ENCODE data around the gene ZNF552.
"Not testable (repeated sequence)": the region's sequence is repeated elsewhere in the genome, so short reads cannot be mapped to it uniquely, and the experiment has no call there.

Gene ZNF552

GRCh38 chr19:57814505-57815246 lies at the start of gene ZNF552:
Gene ZNF552 (minus strand): TSS chr19:57814913. CDS start chr19:57814743, 170 bp downstream.
- peak within 1 kb of the TSS; percentile 92 for H3K4me3 ChIP-seq (ENCODE audit: insufficient read length, low read depth)
- H3K9me3 ChIP-seq (ENCODE audit: insufficient read depth, low read length): no peaks in the 10 kb centered on the region
- H3K4me1 ChIP-seq (ENCODE audit: insufficient read depth, insufficient read length): peaks cover 2% of the 10 kb centered on the region
- DNase-seq (ENCODE audit: low read depth, low spot score): peak; percentile 86
- no peak for TF ChIP-seq SUZ12 (IDR thresholded peaks at IDR 0.05; ENCODE audit: extremely low read depth, insufficient read depth, insufficient read length)
- no peak for TF ChIP-seq YY1 (IDR thresholded peaks at IDR 0.05; ENCODE audit: insufficient read depth, insufficient read length)
- TF ChIP-seq ZNF274 (IDR thresholded peaks at IDR 0.05; ENCODE audit: low read depth, low read length): no peak
- H3K36me3 ChIP-seq (ENCODE audit: insufficient read depth, insufficient read length, low read length): peaks cover 21% of the 10 kb centered on the region
- H3K27me3 ChIP-seq (ENCODE audit: insufficient read depth, insufficient read length): no peaks in the 10 kb centered on the region
- H3K9ac ChIP-seq (ENCODE audit: insufficient read length, low read depth): peak within 1 kb of the TSS; percentile 98

- H3K9me3 ChIP-seq (ENCODE audit: insufficient read depth, low read length): not testable (repeated sequence)
- peaks cover 53% of the 10 kb centered on the region for H3K36me3 ChIP-seq (ENCODE audit: insufficient read depth, insufficient read length, low read length)
Observed at GRCh38 chr19:57862351-57862750, 47.6 kb upstream of the ZNF552 start.

GRCh38 chr19:57854117-57854516 lies 39.4 kb upstream of the ZNF552 start:
- H3K4me3 ChIP-seq (ENCODE audit: insufficient read length, low read depth); DNase-seq (ENCODE audit: low read depth, low spot score); H3K4me1 ChIP-seq (ENCODE audit: insufficient read depth, insufficient read length); H3K27me3 ChIP-seq (ENCODE audit: insufficient read depth, insufficient read length); H3K9ac ChIP-seq (ENCODE audit: insufficient read length, low read depth); H3K9me3 ChIP-seq (ENCODE audit: insufficient read depth, low read length): not testable (repeated sequence)
- peaks cover 38% of the 10 kb centered on the region for H3K36me3 ChIP-seq (ENCODE audit: insufficient read depth, insufficient read length, low read length)

More at GRCh38 chr19:57862351-57862750, 47.6 kb upstream of the ZNF552 start:
- not testable (repeated sequence) for H3K4me1 ChIP-seq (ENCODE audit: insufficient read depth, insufficient read length); H3K9ac ChIP-seq (ENCODE audit: insufficient read length, low read depth); H3K4me3 ChIP-seq (ENCODE audit: insufficient read length, low read depth); H3K27me3 ChIP-seq (ENCODE audit: insufficient read depth, insufficient read length); DNase-seq (ENCODE audit: low read depth, low spot score)

- not testable (repeated sequence) for H3K4me3 ChIP-seq (ENCODE audit: insufficient read length, low read depth); H3K9me3 ChIP-seq (ENCODE audit: insufficient read depth, low read length); H3K27me3 ChIP-seq (ENCODE audit: insufficient read depth, insufficient read length); H3K4me1 ChIP-seq (ENCODE audit: insufficient read depth, insufficient read length); H3K9ac ChIP-seq (ENCODE audit: insufficient read length, low read depth); DNase-seq (ENCODE audit: low read depth, low spot score)
- peaks cover 35% of the 10 kb centered on the region for H3K36me3 ChIP-seq (ENCODE audit: insufficient read depth, insufficient read length, low read length)
Observed at GRCh38 chr19:57851812-57852603, 37.3 kb upstream of the ZNF552 start.

GRCh38 chr19:57850553-57851017 lies 35.9 kb upstream of the ZNF552 start:
- no peak for TF ChIP-seq YY1 (IDR thresholded peaks at IDR 0.05; ENCODE audit: insufficient read depth, insufficient read length)
- no peak for TF ChIP-seq ZNF274 (IDR thresholded peaks at IDR 0.05; ENCODE audit: low read depth, low read length)
- TF ChIP-seq SUZ12 (IDR thresholded peaks at IDR 0.05; ENCODE audit: extremely low read depth, insufficient read depth, insufficient read length): no peak
- H3K27me3 ChIP-seq (ENCODE audit: insufficient read depth, insufficient read length): no peaks in the 10 kb centered on the region
- DNase-seq (ENCODE audit: low read depth, low spot score): peak; percentile 22

GRCh38 chr19:57849666-57850473 lies 35.2 kb upstream of the ZNF552 start, which contains the start of gene ZNF587:
Gene ZNF587 (plus strand): TSS chr19:57849859. CDS start chr19:57850039, 180 bp downstream.
- Histone ChIP-seq H3K4me3 (ENCODE audit: insufficient read length, low read depth) (peak within 1 kb of the TSS; percentile 71), H3K36me3 (ENCODE audit: insufficient read depth, insufficient read length, low read length) (peaks cover 40% of the 10 kb centered on the region), H3K9ac (ENCODE audit: insufficient read length, low read depth) (peak within 1 kb of the TSS; percentile 93)
- peak; percentile 56 for DNase-seq (ENCODE audit: low read depth, low spot score)
- not testable (repeated sequence) for H3K27me3 ChIP-seq (ENCODE audit: insufficient read depth, insufficient read length); H3K4me1 ChIP-seq (ENCODE audit: insufficient read depth, insufficient read length); H3K9me3 ChIP-seq (ENCODE audit: insufficient read depth, low read length)

More at GRCh38 chr19:57850553-57851017, 35.9 kb upstream of the ZNF552 start:
- peak overlapping the region; percentile 71 for H3K4me3 ChIP-seq (ENCODE audit: insufficient read length, low read depth)
- peak overlapping the region; percentile 93 for H3K9ac ChIP-seq (ENCODE audit: insufficient read length, low read depth)
- H3K4me1 ChIP-seq (ENCODE audit: insufficient read depth, insufficient read length): no peaks in the 10 kb centered on the region
- H3K9me3 ChIP-seq (ENCODE audit: insufficient read depth, low read length): no peaks in the 10 kb centered on the region
- peaks cover 37% of the 10 kb centered on the region for H3K36me3 ChIP-seq (ENCODE audit: insufficient read depth, insufficient read length, low read length)

GRCh38 chr19:57849162-57849665 lies 34.5 kb upstream of the ZNF552 start:
- H3K27me3 ChIP-seq (ENCODE audit: insufficient read depth, insufficient read length); DNase-seq (ENCODE audit: low read depth, low spot score); H3K9ac ChIP-seq (ENCODE audit: insufficient read length, low read depth); H3K9me3 ChIP-seq (ENCODE audit: insufficient read depth, low read length); H3K4me1 ChIP-seq (ENCODE audit: insufficient read depth, insufficient read length): not testable (repeated sequence)
- peak overlapping the region; percentile 71 for H3K4me3 ChIP-seq (ENCODE audit: insufficient read length, low read depth)
- peaks cover 43% of the 10 kb centered on the region for H3K36me3 ChIP-seq (ENCODE audit: insufficient read depth, insufficient read length, low read length)

- H3K27me3 ChIP-seq (ENCODE audit: insufficient read depth, insufficient read length); H3K4me3 ChIP-seq (ENCODE audit: insufficient read length, low read depth); H3K9ac ChIP-seq (ENCODE audit: insufficient read length, low read depth); H3K9me3 ChIP-seq (ENCODE audit: insufficient read depth, low read length); H3K4me1 ChIP-seq (ENCODE audit: insufficient read depth, insufficient read length); DNase-seq (ENCODE audit: low read depth, low spot score): not testable (repeated sequence)
- H3K36me3 ChIP-seq (ENCODE audit: insufficient read depth, insufficient read length, low read length): peaks cover 53% of the 10 kb centered on the region
Observed at GRCh38 chr19:57847164-57847563, 32.5 kb upstream of the ZNF552 start.

All from NT2/D1 (cell line).